HK-2 (cell line): ENCODE measurements around the gene RP9.
"Not testable (repeated sequence)": the region's sequence is repeated elsewhere in the genome, so short reads cannot be mapped to it uniquely, and the experiment has no call there.

Experiments used
- DNase-seq: peaks from one replicate; pipeline ENCODE4 v3.0.0-alpha.2; 2018; ENCODE audit not compliant: unreplicated experiment

Gene RP9

GRCh38 chr7:33101906-33102305 is 7.3 kb downstream of the RP9 start:
- no peak for DNase-seq

GRCh38 chr7:33100770-33101169 is 8.4 kb downstream of the RP9 start:
- no peak for DNase-seq

- DNase-seq, result no peak
These were observed 9.9 kb downstream of the RP9 start for GRCh38 chr7:33099154-33099940.

GRCh38 chr7:33094745-33095275 is 14.4 kb downstream of the RP9 start:
- DNase-seq, result not testable (repeated sequence)

GRCh38 chr7:33093266-33093665 is 15.9 kb downstream of the RP9 start:
- no peak for DNase-seq

GRCh38 chr7:33091641-33092191 is 17.5 kb downstream of the RP9 start:
- DNase-seq, result no peak

GRCh38 chr7:33091111-33091531 is 18.1 kb downstream of the RP9 start:
- DNase-seq, result no peak

- DNase-seq, result no peak
These were observed 20.1 kb downstream of the RP9 start for GRCh38 chr7:33089142-33089541.

GRCh38 chr7:33087858-33088257 is 21.3 kb downstream of the RP9 start:
- no peak for DNase-seq

- no peak for DNase-seq
These were observed 21.8 kb downstream of the RP9 start for GRCh38 chr7:33087356-33087755.

GRCh38 chr7:33079763-33080690 is 29.2 kb downstream of the RP9 start:
- DNase-seq, result no peak

GRCh38 chr7:33079096-33079495 is 30.1 kb downstream of the RP9 start:
- DNase-seq, result no peak

GRCh38 chr7:33076737-33077136 is 32.5 kb downstream of the RP9 start:
- DNase-seq, result peak; percentile 52

GRCh38 chr7:33075818-33076518 is 33.2 kb downstream of the RP9 start:
- DNase-seq, result no peak

- DNase-seq, result no peak
These were observed 36.0 kb downstream of the RP9 start for GRCh38 chr7:33073243-33073642.

GRCh38 chr7:33072471-33072870 is 36.7 kb downstream of the RP9 start:
- DNase-seq, result no peak

- no peak for DNase-seq
These were observed 38.4 kb downstream of the RP9 start for GRCh38 chr7:33070831-33071230.

GRCh38 chr7:33070277-33070676 is 38.9 kb downstream of the RP9 start:
- DNase-seq, result no peak

- no peak for DNase-seq
These were observed 41.3 kb downstream of the RP9 start for GRCh38 chr7:33067921-33068320.

GRCh38 chr7:33066771-33067170 is 42.4 kb downstream of the RP9 start:
- no peak for DNase-seq

- no peak for DNase-seq
These were observed 43.2 kb downstream of the RP9 start for GRCh38 chr7:33065981-33066380.
